ENCODE measurements around the gene TMEM170A. TPM values are rescaled to one million over a fixed set of nuclear protein-coding genes. Genes with fewer than 3 reads are reported as not detected.

TMEM170A gene
- total and polyA plus RNA-seq, 2 of the 13 experiments (the other 11 are each of a cell fraction or from before 2014, with no cell fraction given): 35.7 to 39.7 TPM

DNA sequence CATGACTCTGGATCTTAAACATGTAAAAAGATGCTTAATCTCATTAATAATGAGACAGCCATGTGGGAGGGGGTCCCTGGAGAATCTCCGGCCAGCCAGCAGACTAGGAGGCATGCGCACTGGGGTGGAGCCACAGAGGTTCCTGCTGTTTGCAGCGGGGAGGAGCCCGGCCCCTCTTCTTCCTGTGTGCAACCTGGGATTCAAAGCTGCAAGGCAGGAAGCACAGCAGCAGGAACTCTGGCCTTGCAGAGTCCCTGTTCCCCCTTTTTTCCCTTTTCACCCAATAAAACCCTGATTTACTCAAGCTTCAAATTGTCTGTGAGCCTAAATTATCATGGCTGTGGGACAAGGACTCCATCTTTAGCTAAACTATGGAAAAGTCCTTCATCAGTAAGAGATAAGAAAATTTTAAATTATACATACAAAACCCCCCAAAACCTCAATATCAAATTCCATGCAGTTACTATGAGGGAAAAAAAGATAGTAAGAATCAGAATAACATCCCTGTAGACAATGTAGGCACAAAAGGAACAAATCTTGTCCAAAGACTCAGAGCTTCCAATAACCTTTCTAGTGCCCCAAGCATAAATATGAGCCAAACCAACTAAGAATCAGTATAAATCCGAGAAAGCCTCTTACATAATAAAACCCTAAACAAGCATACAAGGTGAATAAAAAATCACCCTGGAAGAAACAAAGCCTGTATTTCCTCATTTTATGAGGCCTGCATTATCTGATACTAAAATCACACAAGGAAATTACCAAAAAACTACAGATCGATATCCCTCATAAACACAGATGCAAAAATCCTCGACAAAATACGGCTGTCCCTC, 43.3 kb downstream of the TMEM170A start (continued):
- TF ChIP-seq ELF1 (CRISPR knock-in tag; IDR thresholded peaks at IDR 0.05): peak; percentile 74
- 0 out of 2 replicates have a peak, but pooled peaks have one; percentile 40 for TF ChIP-seq AHR (CRISPR knock-in tag; IDR thresholded peaks at IDR 0.05)
- TF ChIP-seq YEATS2 (CRISPR knock-in tag; IDR thresholded peaks at IDR 0.05; ENCODE audit: borderline replicate concordance): peak; percentile 48; the same call in 1 of the 2 replicates
- no peak for TF ChIP-seq ZHX1 (CRISPR knock-in tag; IDR thresholded peaks at IDR 0.05; ENCODE audit: low read depth)
- TF ChIP-seq GABPB1 (CRISPR knock-in tag; IDR thresholded peaks at IDR 0.05): peak; percentile 85
- TF ChIP-seq GATAD2A (CRISPR knock-in tag; IDR thresholded peaks at IDR 0.05): peak; percentile 41; the same call in 1 of the 2 replicates
- 0 out of 2 replicates have a peak, but pooled peaks have one; percentile 16 for TF ChIP-seq NCOA2 (CRISPR knock-in tag; IDR thresholded peaks at IDR 0.05)
- no peak for TF ChIP-seq JARID2 (CRISPR knock-in tag; IDR thresholded peaks at IDR 0.05; ENCODE audit: insufficient replicate concordance)
- 0 out of 2 replicates have a peak, but pooled peaks have one; percentile 26 for TF ChIP-seq MAX (IDR thresholded peaks at IDR 0.05)
- TF ChIP-seq POLR2A (IDR thresholded peaks at IDR 0.05; ENCODE audit: insufficient read depth in 1 of 2, low read depth in 2 of 2, low read length in 2 of 2): peak in 1 of 2 experiments; percentile 67; a peak in 2 of 4 replicates
- TF ChIP-seq SP5 (CRISPR knock-in tag; IDR thresholded peaks at IDR 0.05; ENCODE audit: borderline replicate concordance, low read depth): peak; percentile 68; the same call in 1 of the 2 replicates
- TF ChIP-seq KAT8 (CRISPR knock-in tag; IDR thresholded peaks at IDR 0.05): peak; percentile 75
- TF ChIP-seq PHF20 (CRISPR knock-in tag; IDR thresholded peaks at IDR 0.05): 0 out of 2 replicates have a peak, but pooled peaks have one; percentile 35
- TF ChIP-seq HNRNPUL1 (IDR thresholded peaks at IDR 0.05; ENCODE audit: low read depth, low read length): no peak
- no peak for TF ChIP-seq ZNF44 (CRISPR knock-in tag; IDR thresholded peaks at IDR 0.05)
- peak; percentile 61 for TF ChIP-seq ZKSCAN8 (CRISPR knock-in tag; IDR thresholded peaks at IDR 0.05; ENCODE audit: borderline replicate concordance)
- TF ChIP-seq POLR2G (IDR thresholded peaks at IDR 0.05; ENCODE audit: low read depth, low read length): peak; percentile 65
- TF ChIP-seq ZSCAN20 (CRISPR knock-in tag; IDR thresholded peaks at IDR 0.05; ENCODE audit: borderline replicate concordance): no peak
- no peak for TF ChIP-seq TBP (CRISPR knock-in tag; IDR thresholded peaks at IDR 0.05)
- TF ChIP-seq ZSCAN31 (CRISPR knock-in tag; IDR thresholded peaks at IDR 0.05; ENCODE audit: low read depth): no peak
- TF ChIP-seq MIXL1 (CRISPR knock-in tag; IDR thresholded peaks at IDR 0.05): peak; percentile 30; the same call in 1 of the 2 replicates
- peak; percentile 18; the same call in 1 of the 2 replicates for TF ChIP-seq FOXA3 (CRISPR knock-in tag; IDR thresholded peaks at IDR 0.05)
- TF ChIP-seq PRDM10 (CRISPR knock-in tag; IDR thresholded peaks at IDR 0.05; ENCODE audit: low read depth): 0 out of 2 replicates have a peak, but pooled peaks have one; percentile 35
- TF ChIP-seq ZBTB3 (CRISPR knock-in tag; IDR thresholded peaks at IDR 0.05; ENCODE audit: borderline replicate concordance, low read depth): no peak
- TF ChIP-seq ETV5 (CRISPR knock-in tag; IDR thresholded peaks at IDR 0.05; ENCODE audit: borderline replicate concordance): peak; percentile 86
